CD14-positive monocyte (primary cell): Measurements from ENCODE around the gene GGA3. TPM values are rescaled to one million over a fixed set of nuclear protein-coding genes. Genes with fewer than 3 reads are reported as not detected.

ENCODE experiments used
- DNase-seq, 3 donors: peaks; one replicate each; pipeline ENCODE4 v3.0.0-alpha.2; 2011 to 2022
- H2AFZ ChIP-seq: 2 replicates; pipeline ENCODE4 v1.6.0; 2012; ENCODE audit warnings: mild to moderate bottlenecking, low read depth, low read length, inconsistent platforms; ENCODE audit not compliant: insufficient read depth, poor library complexity, severe bottlenecking
- H3K27ac ChIP-seq, 2 donors: 1 replicate in 1 of 2; 2 replicates in 1 of 2; pipeline ENCODE4 v1.5.1; 2012 to 2013; ENCODE audit warnings: low read length in 2 of 2, control low read depth in 1 of 2, inconsistent platforms in 1 of 2, low read depth in 1 of 2, mild to moderate bottlenecking in 1 of 2
- H3K27me3 ChIP-seq, 2 donors: one replicate each; pipeline versions ENCODE4 v1.6.0 to v1.6.1; 2011 to 2013; ENCODE audit warnings: low read length in 2 of 2; ENCODE audit not compliant: control insufficient read depth in 2 of 2, insufficient read depth in 2 of 2
- H3K36me3 ChIP-seq, 2 donors: replicated peaks in 1 of 2; 1 replicate in 1 of 2; 2 replicates in 1 of 2; pipeline versions ENCODE4 v1.5.1 to v1.6.1; 2012 to 2013; ENCODE audit warnings: low read length in 2 of 2, control low read depth in 1 of 2, inconsistent platforms in 1 of 2, mild to moderate bottlenecking in 1 of 2; ENCODE audit not compliant: insufficient read depth in 2 of 2, control insufficient read depth in 1 of 2
- H3K4me1 ChIP-seq, 2 donors: 1 replicate in 1 of 2; 2 replicates in 1 of 2; pipeline versions ENCODE4 v1.5.1 to v1.6.1; 2012 to 2013; ENCODE audit warnings: low read length in 2 of 2, control low read depth in 1 of 2, inconsistent platforms in 1 of 2, mild to moderate bottlenecking in 1 of 2, moderate library complexity in 1 of 2; ENCODE audit not compliant: insufficient read depth in 2 of 2, control insufficient read depth in 1 of 2
- H3K4me2 ChIP-seq: replicated peaks from 2 replicates; pipeline ENCODE3; 2012; ENCODE audit warnings: low read length, moderate library complexity, mild to moderate bottlenecking; ENCODE audit not compliant: poor library complexity, severe bottlenecking; ENCODE audit errors: extremely low read depth
- H3K4me3 ChIP-seq, 3 experiments: fragments of 200-600 bp in 1 of 3; sonication (generic) in 1 of 3; replicated peaks in 1 of 3; 1 replicate in 2 of 3; 2 replicates in 1 of 3; pipeline ENCODE4 v1.5.1; 2011 to 2013; ENCODE audit warnings: low read length in 3 of 3, mild to moderate bottlenecking in 3 of 3, control low read depth in 2 of 3, low read depth in 2 of 3, inconsistent platforms in 1 of 3, moderate library complexity in 1 of 3
- H3K79me2 ChIP-seq: 2 replicates; pipeline ENCODE4 v1.6.0; 2012; ENCODE audit warnings: mild to moderate bottlenecking, control low read depth, inconsistent platforms, low read length, moderate library complexity; ENCODE audit not compliant: insufficient read depth
- H3K9ac ChIP-seq: 2 replicates; pipeline ENCODE4 v1.6.0; 2017; ENCODE audit warnings: low read length, mild to moderate bottlenecking; ENCODE audit not compliant: insufficient read depth, poor library complexity, severe bottlenecking
- H3K9me3 ChIP-seq, 2 donors: replicated peaks in 1 of 2; 1 replicate in 1 of 2; 2 replicates in 1 of 2; pipeline versions ENCODE4 v1.5.1 to v1.6.1; 2012 to 2013; ENCODE audit warnings: low read length in 2 of 2, control low read depth in 1 of 2; ENCODE audit not compliant: control insufficient read depth in 1 of 2, insufficient read depth in 1 of 2
- H4K20me1 ChIP-seq: 2 replicates; pipeline ENCODE4 v1.6.0; 2012; ENCODE audit warnings: mild to moderate bottlenecking, low read length, control low read depth, moderate library complexity; ENCODE audit not compliant: insufficient read depth
- H3K27ac Mint-ChIP-seq, 7 donors: one replicate each; pipeline ENCODE4 v1.8.0; 2020; ENCODE audit warnings: mild to moderate bottlenecking in 7 of 7, mixed read lengths in 7 of 7, moderate library complexity in 6 of 7, inconsistent platforms in 2 of 7
- H3K27me3 Mint-ChIP-seq, 3 donors: one replicate each; pipeline ENCODE4 v1.8.0; 2021 to 2022; ENCODE audit warnings: low read depth in 3 of 3, mild to moderate bottlenecking in 3 of 3, mixed read lengths in 3 of 3, moderate library complexity in 3 of 3, inconsistent platforms in 1 of 3
- H3K36me3 Mint-ChIP-seq, 2 donors: one replicate each; pipeline ENCODE4 v1.8.0; 2020; ENCODE audit warnings: mixed read lengths in 2 of 2, inconsistent platforms in 1 of 2, mild to moderate bottlenecking in 1 of 2
- H3K4me1 Mint-ChIP-seq: one replicate; pipeline ENCODE4 v1.8.0; 2020; ENCODE audit warnings: mild to moderate bottlenecking, mixed read lengths
- H3K4me3 Mint-ChIP-seq, 2 donors: one replicate each; pipeline ENCODE4 v1.8.0; 2020; ENCODE audit warnings: mild to moderate bottlenecking in 2 of 2, mixed read lengths in 2 of 2, moderate library complexity in 1 of 2
- H3K9me3 Mint-ChIP-seq, 7 donors: one replicate each; pipeline ENCODE4 v1.8.0; 2020 to 2022; ENCODE audit warnings: mixed read lengths in 7 of 7, mild to moderate bottlenecking in 6 of 7, moderate library complexity in 6 of 7, inconsistent platforms in 2 of 7
- WGBS: methylation state at CpG from one replicate; pipeline ENCODE4 v1.1.5; 2013; ENCODE audit warnings: missing lambda C conversion rate; ENCODE audit not compliant: insufficient coverage; 5-methylcytosine and 5-hydroxymethylcytosine counted together
- intact Hi-C, 2 donors: fragments of 100-400 bp; cut with micrococcal nuclease; formaldehyde crosslinking; loops; one replicate each; pipeline versions ENCODE4 v1.15.0 to v1.15.1; 2023
- polyA plus RNA-seq, 3 donors: library from polyadenylated mRNA; depleted of rRNA in 1 of 3; unstranded in 2 of 3; stranded (reverse) in 1 of 3; fragments of 300-500 nt in 2 of 3; fragments of >200 nt in 1 of 3; fragmentation: Illumina TruSeq in 2 of 3; gene quantifications; 1 replicate in 2 of 3; 2 replicates in 1 of 3; pipeline ENCODE4 v1.2.3, GENCODE V29; 2012 to 2021
- TF ChIP-seq, protein P1 (sequence below): fragments of 200-600 bp; IDR thresholded peaks from one replicate; pipeline ENCODE4 v1.8.0; 2022; ENCODE audit warnings: antibody characterized with exemption, mild to moderate bottlenecking

The GGA3 gene
- polyA plus RNA-seq, 3 donors = 4.3 to 162 (median 15.7) TPM

DNA sequence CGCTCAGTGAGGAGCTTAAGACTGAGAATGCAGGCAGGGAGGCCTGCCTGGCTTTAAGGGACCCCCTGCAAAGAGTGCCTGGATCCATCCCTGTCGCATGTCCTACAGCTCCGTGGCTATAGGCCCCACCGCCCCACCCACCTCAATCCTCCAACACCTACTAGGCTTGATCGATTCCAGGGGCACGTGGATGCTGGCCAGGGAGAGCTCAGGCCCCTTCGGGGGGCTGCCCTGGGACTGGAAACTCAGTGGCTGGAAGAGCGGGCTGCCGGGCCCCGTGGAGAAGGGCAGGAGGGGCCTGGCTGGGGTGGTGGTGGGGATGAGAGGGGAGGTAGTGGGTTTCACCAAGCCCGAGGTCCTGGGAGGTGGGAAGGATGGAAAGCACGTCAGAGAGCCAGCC, 22.2 kb downstream of the GGA3 start:
- H3K27ac ChIP-seq = no peak overlapping the region
- H3K27me3 ChIP-seq = no peaks in the 10 kb centered on the region
- Mint-ChIP-seq H3K4me3 (no peak overlapping the region), H3K27me3 (peaks cover 0 to 2% (median 0%) of the 10 kb centered on the region in 3 donors), H3K9me3 (no peaks in the 10 kb centered on the region), H3K27ac (peak overlapping the region in 3 of 7 donors; percentile 77 to 87 (median 78)), H3K36me3 (peaks cover 84 to 99% of the 10 kb centered on the region in 2 donors), H3K4me1 (peaks cover 31% of the 10 kb centered on the region)
- no peak overlapping the region for H2AFZ ChIP-seq
- no peak for DNase-seq
- no peak overlapping the region for H3K4me3 ChIP-seq
- no peak overlapping the region for H3K9ac ChIP-seq
- no peak overlapping the region for H3K4me2 ChIP-seq
- no CpG with 5 or more reads among the region's 12 CpGs for WGBS
- no peaks in the 10 kb centered on the region for H3K9me3 ChIP-seq
- peaks cover 75% of the 10 kb centered on the region for H4K20me1 ChIP-seq
- H3K36me3 ChIP-seq = peaks cover 96 to 100% of the 10 kb centered on the region in 2 donors
- TF ChIP-seq, protein P1, sequence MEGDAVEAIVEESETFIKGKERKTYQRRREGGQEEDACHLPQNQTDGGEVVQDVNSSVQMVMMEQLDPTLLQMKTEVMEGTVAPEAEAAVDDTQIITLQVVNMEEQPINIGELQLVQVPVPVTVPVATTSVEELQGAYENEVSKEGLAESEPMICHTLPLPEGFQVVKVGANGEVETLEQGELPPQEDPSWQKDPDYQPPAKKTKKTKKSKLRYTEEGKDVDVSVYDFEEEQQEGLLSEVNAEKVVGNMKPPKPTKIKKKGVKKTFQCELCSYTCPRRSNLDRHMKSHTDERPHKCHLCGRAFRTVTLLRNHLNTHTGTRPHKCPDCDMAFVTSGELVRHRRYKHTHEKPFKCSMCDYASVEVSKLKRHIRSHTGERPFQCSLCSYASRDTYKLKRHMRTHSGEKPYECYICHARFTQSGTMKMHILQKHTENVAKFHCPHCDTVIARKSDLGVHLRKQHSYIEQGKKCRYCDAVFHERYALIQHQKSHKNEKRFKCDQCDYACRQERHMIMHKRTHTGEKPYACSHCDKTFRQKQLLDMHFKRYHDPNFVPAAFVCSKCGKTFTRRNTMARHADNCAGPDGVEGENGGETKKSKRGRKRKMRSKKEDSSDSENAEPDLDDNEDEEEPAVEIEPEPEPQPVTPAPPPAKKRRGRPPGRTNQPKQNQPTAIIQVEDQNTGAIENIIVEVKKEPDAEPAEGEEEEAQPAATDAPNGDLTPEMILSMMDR = no peak
- H3K79me2 ChIP-seq = peaks cover 29% of the 10 kb centered on the region
- H3K4me1 ChIP-seq = peaks cover 22 to 23% of the 10 kb centered on the region in 2 donors
- intact Hi-C loops = no loop called here

DNA sequence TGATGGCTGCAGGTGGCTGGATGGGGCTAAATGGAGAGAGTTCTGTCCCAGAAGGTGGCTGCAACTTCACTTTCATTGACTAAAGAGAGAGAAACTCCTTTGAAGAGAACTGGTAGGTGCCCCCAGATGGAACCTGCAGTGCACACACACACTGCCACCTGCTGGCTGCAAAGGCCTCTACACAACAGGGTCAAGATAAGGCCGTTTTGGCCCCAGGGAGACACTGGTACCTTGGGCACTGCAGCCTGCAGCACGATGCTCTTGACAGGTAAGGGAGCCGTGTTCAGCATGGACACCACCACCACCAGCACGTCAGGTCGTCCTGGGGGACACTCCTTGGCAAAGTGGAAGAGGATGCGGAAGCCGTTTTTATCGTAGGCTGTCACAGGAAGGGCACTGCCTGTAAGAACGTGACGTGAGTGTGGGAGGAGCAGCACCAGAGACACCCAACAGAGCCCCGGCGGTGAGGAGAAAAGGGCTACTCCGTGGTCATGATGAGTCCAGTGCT, 22.7 kb downstream of the GGA3 start:
- Histone ChIP-seq H3K27me3 (no peaks in the 10 kb centered on the region), H3K9ac (no peak overlapping the region), H3K9me3 (no peaks in the 10 kb centered on the region), H4K20me1 (peaks cover 71% of the 10 kb centered on the region), H3K4me3 (no peak overlapping the region), H3K4me2 (no peak overlapping the region), H3K4me1 (peaks cover 17 to 18% of the 10 kb centered on the region in 2 donors), H3K79me2 (peaks cover 24% of the 10 kb centered on the region), H3K36me3 (peaks cover 91 to 98% of the 10 kb centered on the region in 2 donors), H3K27ac (no peak overlapping the region), H2AFZ (no peak overlapping the region)
- peaks cover 0 to 2% (median 0%) of the 10 kb centered on the region in 3 donors for H3K27me3 Mint-ChIP-seq
- peaks cover 27% of the 10 kb centered on the region for H3K4me1 Mint-ChIP-seq
- peak; percentile 47 to 66 (median 54) for DNase-seq
- no peak overlapping the region for H3K4me3 Mint-ChIP-seq
- H3K9me3 Mint-ChIP-seq = no peaks in the 10 kb centered on the region
- TF ChIP-seq, protein P1 = peak; percentile 89
- 47% methylated on average over 6 of the region's 13 CpGs for WGBS
- intact Hi-C loops = no loop called here
- peak overlapping the region in 6 of 7 donors; percentile 61 to 90 (median 80) for H3K27ac Mint-ChIP-seq
- H3K36me3 Mint-ChIP-seq = peaks cover 81 to 99% of the 10 kb centered on the region in 2 donors
